ENCODE results near the gene ABHD5. TPM values are rescaled to one million over a fixed set of nuclear protein-coding genes. Genes with fewer than 3 reads are reported as not detected.

Gene ABHD5
- total RNA-seq, 1 experiment from 2014 or later, result 9.9 TPM

GRCh38 chr3:43707266-43707665 lies 16.5 kb downstream of the ABHD5 start:
- intact Hi-C loops (cut with micrococcal nuclease; ENCODE audit: unreplicated experiment), result no loop called here
- no TSS peak for BruUV-seq (replicated peaks)
- DNase-seq (ENCODE audit: low spot score), result no peak

GRCh38 chr3:43707998-43708397 lies 17.3 kb downstream of the ABHD5 start:
- no peaks in the 10 kb centered on the region for H3K9me3 ChIP-seq (ENCODE audit: low read depth, low read length, poor library complexity, severe bottlenecking)
- no peaks in the 10 kb centered on the region for H3K36me3 ChIP-seq (ENCODE audit: insufficient read depth, low read length, poor library complexity, severe bottlenecking)
- peak; percentile 4 for DNase-seq (ENCODE audit: low spot score)
- H3K27ac ChIP-seq (ENCODE audit: low read depth, low read length, poor library complexity, severe bottlenecking), result no peak overlapping the region
- intact Hi-C loops (cut with micrococcal nuclease; ENCODE audit: unreplicated experiment), result no loop called here
- no peaks in the 10 kb centered on the region for H3K4me1 ChIP-seq (ENCODE audit: insufficient read depth, low read length, poor library complexity, severe bottlenecking)
- ChIA-PET POLR2A (ENCODE audit: low non-redundant PET) (no interaction called here), CTCF (no interaction called here)
- H3K4me3 ChIP-seq (ENCODE audit: low read depth, low read length, poor library complexity, severe bottlenecking), result no peak overlapping the region
- BruUV-seq (replicated peaks), result no TSS peak
- no peaks in the 10 kb centered on the region for H3K27me3 ChIP-seq (replicated peaks; ENCODE audit: insufficient read depth, low read depth, low read length, poor library complexity)
- TF ChIP-seq EZH2 (IDR thresholded peaks at IDR 0.05; ENCODE audit: borderline replicate concordance, low read depth, low read length, poor library complexity, severe bottlenecking) (no peak), CTCF (conservative IDR thresholded peaks at IDR 0.05; ENCODE audit: low read depth, low read length) (no peak)

More at GRCh38 chr3:43707266-43707665, 16.5 kb downstream of the ABHD5 start:
- H3K36me3 ChIP-seq (ENCODE audit: insufficient read depth, low read length, poor library complexity, severe bottlenecking), result no peaks in the 10 kb centered on the region
- TF ChIP-seq EZH2 (IDR thresholded peaks at IDR 0.05; ENCODE audit: borderline replicate concordance, low read depth, low read length, poor library complexity, severe bottlenecking) (no peak), CTCF (conservative IDR thresholded peaks at IDR 0.05; ENCODE audit: low read depth, low read length) (no peak)
- no peaks in the 10 kb centered on the region for H3K27me3 ChIP-seq (replicated peaks; ENCODE audit: insufficient read depth, low read depth, low read length, poor library complexity)
- no peaks in the 10 kb centered on the region for H3K4me1 ChIP-seq (ENCODE audit: insufficient read depth, low read length, poor library complexity, severe bottlenecking)
- H3K27ac ChIP-seq (ENCODE audit: low read depth, low read length, poor library complexity, severe bottlenecking), result no peak overlapping the region
- POLR2A ChIA-PET (ENCODE audit: low non-redundant PET), result no interaction called here
- CTCF ChIA-PET, result no interaction called here
- H3K9me3 ChIP-seq (ENCODE audit: low read depth, low read length, poor library complexity, severe bottlenecking), result no peaks in the 10 kb centered on the region
- no peak overlapping the region for H3K4me3 ChIP-seq (ENCODE audit: low read depth, low read length, poor library complexity, severe bottlenecking)

- Histone ChIP-seq H3K27me3 (replicated peaks; ENCODE audit: insufficient read depth, low read depth, low read length, poor library complexity) (no peaks in the 10 kb centered on the region), H3K4me3 (ENCODE audit: low read depth, low read length, poor library complexity, severe bottlenecking) (no peak overlapping the region), H3K27ac (ENCODE audit: low read depth, low read length, poor library complexity, severe bottlenecking) (no peak overlapping the region), H3K36me3 (ENCODE audit: insufficient read depth, low read length, poor library complexity, severe bottlenecking) (no peaks in the 10 kb centered on the region), H3K4me1 (ENCODE audit: insufficient read depth, low read length, poor library complexity, severe bottlenecking) (no peaks in the 10 kb centered on the region), H3K9me3 (ENCODE audit: low read depth, low read length, poor library complexity, severe bottlenecking) (no peaks in the 10 kb centered on the region)
- intact Hi-C loops (cut with micrococcal nuclease; ENCODE audit: unreplicated experiment), result no loop called here
- ChIA-PET CTCF (no interaction called here), POLR2A (ENCODE audit: low non-redundant PET) (no interaction called here)
- TF ChIP-seq CTCF (conservative IDR thresholded peaks at IDR 0.05; ENCODE audit: low read depth, low read length) (no peak), EZH2 (IDR thresholded peaks at IDR 0.05; ENCODE audit: borderline replicate concordance, low read depth, low read length, poor library complexity, severe bottlenecking) (no peak)
- DNase-seq (ENCODE audit: low spot score), result no peak
- no TSS peak for BruUV-seq (replicated peaks)
Measured at GRCh38 chr3:43709022-43709421, 18.3 kb downstream of the ABHD5 start.
